AG04449 (cell line): Measurements from ENCODE around the gene TRAF3.

ENCODE experiments used
- CTCF ChIA-PET: fragments of 350-600 bp; formaldehyde crosslinking; extraction: SDS; loops from one replicate; lab custom pipeline; 2021; ENCODE audit warnings: antibody characterized with exemption; lab: Yijun Ruan, JAX
- POLR2A ChIA-PET: fragments of 400-600, 350-600 bp; formaldehyde crosslinking; extraction: SDS; loops from one replicate; lab custom pipeline; 2020; ENCODE audit warnings: antibody characterized with exemption, inconsistent platforms; lab: Yijun Ruan, JAX
- DNase-seq: peaks from one replicate; pipeline ENCODE4 v3.0.0-alpha.2; 2010; ENCODE audit warnings: low read depth, low spot score
- H3K4me3 ChIP-seq: 2 replicates; pipeline ENCODE4 v1.5.1; 2011; ENCODE audit warnings: low read depth, mild to moderate bottlenecking, control low read depth, low read length
- TF ChIP-seq, protein P1 (sequence below): IDR thresholded peaks from one replicate; pipeline ENCODE4 v1.5.1; 2011; ENCODE audit warnings: mild to moderate bottlenecking, moderate library complexity, low read length, control low read depth, inconsistent platforms; ENCODE audit not compliant: insufficient read depth; ENCODE audit errors: missing control alignments

Gene TRAF3

DNA sequence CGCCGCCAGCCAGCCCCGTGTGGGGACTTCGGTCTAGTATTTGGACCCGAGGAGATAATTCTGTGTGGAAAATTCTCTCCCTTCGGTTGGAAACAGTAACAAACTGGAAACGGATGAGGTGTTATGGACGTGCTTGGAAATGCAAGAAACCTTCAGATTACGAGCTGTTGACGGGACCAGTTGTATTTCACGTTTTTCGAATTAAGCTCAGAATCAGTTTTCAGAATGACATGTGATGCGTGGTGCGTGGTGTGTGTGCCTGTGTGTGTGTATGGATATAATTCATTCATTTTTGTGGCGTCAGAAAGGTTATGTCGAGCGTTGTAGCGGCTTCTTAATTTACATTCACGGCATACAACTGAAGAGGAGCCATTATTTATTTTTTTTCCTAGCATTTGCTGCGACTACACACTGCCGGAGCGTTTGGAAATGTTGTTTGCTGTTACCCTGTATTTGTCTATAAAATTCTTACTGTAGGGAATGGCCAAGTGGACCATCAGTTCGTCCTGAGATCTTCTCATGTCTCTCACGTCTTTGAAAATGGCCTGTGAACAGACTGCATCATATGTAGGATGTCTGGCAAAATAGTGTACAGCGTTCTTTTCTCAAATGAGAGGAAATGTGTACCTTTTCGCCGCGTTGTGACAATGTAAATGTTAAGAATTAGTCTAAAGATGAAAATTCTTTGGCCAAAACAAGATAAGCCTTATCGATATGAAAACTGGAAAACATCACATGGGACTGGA lies 1.3 kb downstream of the TRAF3 start:
- POLR2A ChIA-PET: no interaction called here
- peak overlapping the region; percentile 67 for H3K4me3 ChIP-seq
- CTCF ChIA-PET: no interaction called here
- DNase-seq: no peak
- TF ChIP-seq, protein P1, sequence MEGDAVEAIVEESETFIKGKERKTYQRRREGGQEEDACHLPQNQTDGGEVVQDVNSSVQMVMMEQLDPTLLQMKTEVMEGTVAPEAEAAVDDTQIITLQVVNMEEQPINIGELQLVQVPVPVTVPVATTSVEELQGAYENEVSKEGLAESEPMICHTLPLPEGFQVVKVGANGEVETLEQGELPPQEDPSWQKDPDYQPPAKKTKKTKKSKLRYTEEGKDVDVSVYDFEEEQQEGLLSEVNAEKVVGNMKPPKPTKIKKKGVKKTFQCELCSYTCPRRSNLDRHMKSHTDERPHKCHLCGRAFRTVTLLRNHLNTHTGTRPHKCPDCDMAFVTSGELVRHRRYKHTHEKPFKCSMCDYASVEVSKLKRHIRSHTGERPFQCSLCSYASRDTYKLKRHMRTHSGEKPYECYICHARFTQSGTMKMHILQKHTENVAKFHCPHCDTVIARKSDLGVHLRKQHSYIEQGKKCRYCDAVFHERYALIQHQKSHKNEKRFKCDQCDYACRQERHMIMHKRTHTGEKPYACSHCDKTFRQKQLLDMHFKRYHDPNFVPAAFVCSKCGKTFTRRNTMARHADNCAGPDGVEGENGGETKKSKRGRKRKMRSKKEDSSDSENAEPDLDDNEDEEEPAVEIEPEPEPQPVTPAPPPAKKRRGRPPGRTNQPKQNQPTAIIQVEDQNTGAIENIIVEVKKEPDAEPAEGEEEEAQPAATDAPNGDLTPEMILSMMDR: no peak

DNA sequence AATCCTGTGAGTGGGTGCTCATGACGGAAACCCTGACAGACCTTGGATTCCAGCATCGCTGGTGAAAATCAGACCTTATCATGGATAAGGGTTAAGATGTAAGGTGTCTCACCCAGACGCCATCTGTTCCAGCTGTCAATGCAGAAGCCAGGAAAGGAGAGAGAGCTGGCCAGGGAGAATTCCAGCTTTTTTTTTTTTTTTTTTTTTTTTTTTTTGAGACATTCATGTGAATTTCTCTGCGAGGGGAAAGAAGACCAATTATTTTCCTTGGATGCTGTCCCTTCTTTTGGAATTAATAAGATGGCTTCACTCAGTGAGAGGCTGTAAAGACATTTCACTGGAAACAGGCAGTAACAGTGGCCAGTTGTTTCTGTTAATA lies 1.8 kb downstream of the TRAF3 start:
- DNase-seq: no peak
- ChIA-PET CTCF (no interaction called here), POLR2A (no interaction called here)
- peak overlapping the region; percentile 67 for H3K4me3 ChIP-seq
- TF ChIP-seq, protein P1: no peak

DNA sequence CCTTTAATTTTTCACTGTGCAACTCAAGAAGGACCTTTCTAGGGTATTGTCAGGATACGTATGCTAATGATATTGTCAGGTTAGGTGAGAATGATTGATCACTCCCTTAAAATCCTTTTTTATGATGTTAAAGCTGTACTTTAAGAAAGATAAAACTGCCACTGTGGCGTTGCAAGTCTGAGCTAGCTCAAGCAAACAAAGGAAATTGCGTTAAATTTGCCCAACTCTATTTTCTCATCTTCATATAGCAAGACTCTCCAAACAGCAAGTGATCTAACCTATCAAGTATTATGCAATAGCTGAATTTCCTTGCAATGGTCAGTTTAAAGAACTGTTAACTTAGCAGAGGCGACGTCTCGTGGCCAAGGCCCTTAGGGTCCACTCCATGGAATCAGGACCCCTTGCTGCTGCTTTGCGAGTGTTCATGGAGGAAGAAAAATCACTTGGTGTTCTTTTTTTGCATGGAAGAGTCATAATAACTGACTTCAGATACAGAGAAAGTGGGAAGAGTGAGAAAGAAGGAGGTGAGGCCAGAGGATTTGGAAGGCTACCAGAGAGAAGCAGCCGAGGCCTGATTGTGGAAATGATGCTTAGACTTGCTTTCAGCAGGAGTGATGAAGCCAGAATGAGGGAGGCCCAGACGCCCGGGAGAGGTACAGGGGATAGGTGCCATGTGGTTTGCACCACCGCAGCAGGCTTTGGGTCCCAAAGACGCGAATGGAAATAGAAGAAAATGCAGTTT lies 2.5 kb downstream of the TRAF3 start:
- TF ChIP-seq, protein P1: no peak
- no peak for DNase-seq
- H3K4me3 ChIP-seq: no peak overlapping the region
- ChIA-PET CTCF (no interaction called here), POLR2A (no interaction called here)

DNA sequence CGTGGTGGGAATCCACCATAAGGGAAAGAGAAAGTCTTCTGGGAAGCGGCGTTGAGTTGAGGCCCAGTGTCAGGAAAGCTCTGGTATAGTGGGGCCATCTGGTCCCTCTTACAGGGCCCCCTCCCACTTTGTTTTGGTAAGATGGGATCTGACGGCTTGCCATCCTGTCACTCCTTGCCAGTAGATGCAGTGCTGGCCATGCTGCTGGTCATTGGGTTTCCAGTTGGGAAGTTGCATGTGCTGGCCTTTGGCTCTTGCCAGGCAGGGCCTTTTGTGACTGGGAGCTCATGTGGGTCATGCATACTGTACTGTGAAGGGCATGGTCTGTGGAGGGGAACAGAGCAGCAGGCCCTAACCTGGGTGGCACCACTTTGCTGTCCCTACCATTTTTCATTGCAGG lies 3.8 kb downstream of the TRAF3 start:
- H3K4me3 ChIP-seq: no peak overlapping the region
- TF ChIP-seq, protein P1: no peak
- ChIA-PET CTCF (interaction anchor here (0.8 kb wide), 1 partner anchor 14 kb away, joined by 3 read pairs; no protein-coding TSS in a partner anchor), POLR2A (no interaction called here)
- DNase-seq: no peak

DNA sequence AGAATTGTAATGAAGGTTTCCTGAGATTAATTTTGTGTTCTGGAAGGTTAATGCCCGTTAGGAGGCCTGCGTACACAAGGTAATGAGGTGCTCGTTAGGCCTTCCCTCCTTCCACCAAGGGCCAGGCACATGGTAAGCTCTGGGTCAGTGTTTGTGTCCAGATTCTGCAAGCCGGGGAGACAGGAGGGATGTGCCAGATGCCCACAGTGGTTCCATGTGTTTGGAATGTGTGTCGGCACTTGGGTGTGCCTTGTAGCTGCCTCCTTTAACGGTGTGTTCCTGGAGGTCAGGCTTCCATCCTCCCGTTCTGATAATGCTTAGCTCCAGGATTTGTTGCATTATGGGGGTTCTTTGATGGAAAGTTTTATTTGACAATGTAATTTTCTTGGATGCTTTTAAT lies 5.7 kb downstream of the TRAF3 start:
- CTCF ChIA-PET: interaction anchor here (0.9 to 1.1 kb wide), 2 partner anchors 10 to 135 kb away, joined by 3 to 4 read pairs; no protein-coding TSS in a partner anchor
- POLR2A ChIA-PET: no interaction called here
- no peak for DNase-seq
- H3K4me3 ChIP-seq: no peak overlapping the region
- TF ChIP-seq, protein P1: no peak
